SH-SY5Y (cell line): ENCODE data around the gene CAPN11.

Experiments
- GATA2 ChIP-seq: IDR thresholded peaks from 2 replicates; pipeline ENCODE4 v1.6.1; 2011; ENCODE audit warnings: mild to moderate bottlenecking, low read depth, low read length
- GATA3 ChIP-seq: IDR thresholded peaks from 2 replicates; pipeline ENCODE4 v1.6.1; 2011; ENCODE audit warnings: low read depth, mild to moderate bottlenecking, low read length, moderate library complexity

GRCh38 chr6:44157152-44157521 is 1.5 kb upstream of the CAPN11 start:
- TF ChIP-seq GATA2 (no peak), GATA3 (no peak)
